Small intestine (tissue), 7 donors: ENCODE results near the gene FOXB2. TPM values are rescaled to one million over a fixed set of nuclear protein-coding genes. Genes with fewer than 3 reads are reported as not detected.

Experiments
- DNase-seq, 2 donors: peaks; one replicate each; pipeline versions ENCODE4 v3.0.0 to v3.0.0-alpha.2; 2013
- FAIRE-seq: peaks from 2 replicates; lab custom pipeline; 2012; peaks lifted over from hg19 to GRCh38; lab: Jason Lieb, UNC
- H3K27ac ChIP-seq, 3 donors: one replicate each; pipeline ENCODE4 v1.5.1; 2013; ENCODE audit warnings: low read length in 2 of 3, mild to moderate bottlenecking in 2 of 3, control low read depth in 1 of 3, inconsistent platforms in 1 of 3, low read depth in 1 of 3, moderate library complexity in 1 of 3
- H3K27me3 ChIP-seq, 3 donors: one replicate each; pipeline ENCODE4 v1.6.1; 2013; ENCODE audit warnings: low read length in 3 of 3, inconsistent platforms in 1 of 3; ENCODE audit not compliant: control insufficient read depth in 3 of 3, insufficient read depth in 3 of 3
- H3K36me3 ChIP-seq, 3 donors: one replicate each; pipeline ENCODE4 v1.6.1; 2013; ENCODE audit warnings: low read length in 3 of 3, inconsistent platforms in 1 of 3, low read depth in 1 of 3, mild to moderate bottlenecking in 1 of 3, moderate library complexity in 1 of 3; ENCODE audit not compliant: control insufficient read depth in 3 of 3, insufficient read depth in 2 of 3
- H3K4me1 ChIP-seq, 3 donors: one replicate each; pipeline ENCODE4 v1.6.1; 2013; ENCODE audit warnings: low read length in 2 of 3, inconsistent platforms in 1 of 3, low read depth in 1 of 3, mild to moderate bottlenecking in 1 of 3, moderate library complexity in 1 of 3; ENCODE audit not compliant: control insufficient read depth in 3 of 3, insufficient read depth in 2 of 3
- H3K4me3 ChIP-seq, 3 donors: one replicate each; pipeline ENCODE4 v1.5.1; 2013; ENCODE audit warnings: low read length in 3 of 3, control low read depth in 1 of 3, inconsistent platforms in 1 of 3, low read depth in 1 of 3, mild to moderate bottlenecking in 1 of 3, moderate library complexity in 1 of 3
- H3K9me3 ChIP-seq, 2 donors: one replicate each; pipeline ENCODE4 v1.6.1; 2013; ENCODE audit warnings: low read depth in 1 of 2, low read length in 1 of 2; ENCODE audit not compliant: control insufficient read depth in 2 of 2, insufficient read depth in 1 of 2
- WGBS, 3 donors: extraction: QIAGEN DNeasy Blood & Tissue Kit; methylation state at CpG; one replicate each; pipeline ENCODE4 v1.1.7; 2013; 5-methylcytosine and 5-hydroxymethylcytosine counted together
- polyA plus RNA-seq, 4 donors: library from polyadenylated mRNA; stranded (reverse) in 3 of 4; unstranded in 1 of 4; fragments of 200-250 nt in 3 of 4; fragments of 120-200 nt in 1 of 4; gene quantifications; one replicate each; pipeline versions ENCODE4 v1.2.1 to v1.2.3, GENCODE V29; 2013
- donor health status: healthy with polysubstance abuse.
- donor health status: control.
- donor health status: control.
- donor health status: Bipolar disorder and iron deficiency.
- donor health status: healthy.

FOXB2 gene
- polyA plus RNA-seq, 4 donors = not detected

DNA sequence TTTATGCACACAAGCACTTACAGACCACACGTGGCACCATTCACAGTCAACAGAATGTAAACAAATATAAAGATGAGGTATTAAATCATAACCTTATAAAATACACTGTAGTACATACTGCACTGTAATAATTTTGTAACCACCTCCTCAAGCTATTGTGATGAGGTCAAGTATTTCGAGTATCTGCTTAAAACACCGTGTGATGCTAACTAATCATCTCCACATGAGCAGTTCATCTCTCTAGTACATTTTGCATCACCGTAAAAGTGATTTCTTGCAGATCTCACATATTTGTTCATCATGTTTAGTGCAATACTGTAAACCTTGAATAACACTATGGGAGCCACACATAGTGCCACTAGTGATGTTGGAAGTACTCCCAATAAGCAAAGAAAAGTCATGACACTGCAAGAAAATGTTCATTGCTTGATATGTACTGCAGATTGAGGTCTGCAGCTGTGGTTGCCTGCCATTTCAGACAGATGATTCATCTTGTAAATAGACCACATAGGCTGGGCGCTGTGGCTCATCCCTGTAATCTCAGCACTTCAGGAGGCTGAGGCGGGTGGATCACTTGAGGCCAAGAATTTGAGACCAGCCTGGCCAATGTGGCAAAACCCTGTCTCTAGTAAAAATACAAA lies 44.3 kb downstream of the FOXB2 start:
- no peaks in the 10 kb centered on the region for H3K4me1 ChIP-seq
- DNase-seq (no peak), FAIRE-seq (no peak)
- H3K4me3 ChIP-seq = no peak overlapping the region
- no peak overlapping the region for H3K27ac ChIP-seq
- 66 to 72% (median 71%) methylated on average over 6 of the region's 6 CpGs for WGBS, 3 donors
- H3K27me3 ChIP-seq = peaks cover 0 to 2% (median 0%) of the 10 kb centered on the region in 3 donors
- no peaks in the 10 kb centered on the region for H3K36me3 ChIP-seq
- H3K9me3 ChIP-seq = peaks cover 0 to 2% of the 10 kb centered on the region in 2 donors

DNA sequence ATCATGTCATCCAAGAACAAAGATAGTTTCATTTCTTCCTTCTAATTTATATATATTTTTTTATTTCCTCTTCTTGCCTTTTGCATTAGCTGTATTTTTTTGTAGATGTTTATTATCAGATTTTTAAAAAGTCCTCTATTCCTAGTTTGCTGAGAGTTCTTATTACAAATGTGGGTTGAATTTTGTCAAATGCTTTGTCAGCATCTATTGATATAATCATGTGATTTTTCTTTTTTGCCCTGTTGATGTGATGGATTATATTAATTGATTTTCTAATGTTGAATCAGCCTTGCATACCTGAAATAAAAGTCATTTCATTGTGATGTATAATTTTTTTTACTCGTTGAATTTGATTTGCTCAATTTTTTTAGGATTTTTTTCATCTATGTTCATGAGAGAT lies 46.9 kb downstream of the FOXB2 start:
- no peak for DNase-seq

More for the DNA sequence above, 46.9 kb downstream of the FOXB2 start:
- Histone ChIP-seq H3K4me3 (no peak overlapping the region), H3K9me3 (peaks cover 0 to 2% of the 10 kb centered on the region in 2 donors), H3K4me1 (no peaks in the 10 kb centered on the region), H3K27ac (no peak overlapping the region), H3K36me3 (no peaks in the 10 kb centered on the region), H3K27me3 (peaks cover 0 to 2% (median 0%) of the 10 kb centered on the region in 3 donors)
- no peak for FAIRE-seq
- 0 to 2% (median 0%) methylated on average over 1 of the region's 1 CpG for WGBS, 3 donors

Other genes with a start within 250 kb of the FOXB2 start
- gene PRUNE2, start 113.5 kb upstream of the FOXB2 start, polyA plus RNA-seq = 10 to 100 TPM in 2 of 4 donors, 1 to 10 TPM in 2; 1.1 to 62.1 (median 7.5) TPM
- 10 to 100 TPM; 15.3 to 54.3 (median 37.3) TPM for gene VPS13A, start 157.9 kb downstream of the FOXB2 start, polyA plus RNA-seq